NCI-H2029 (cell line): ENCODE data around the gene HAUS8.
"Not testable (repeated sequence)": the region's sequence is repeated elsewhere in the genome, so short reads cannot be mapped to it uniquely, and the experiment has no call there.

ENCODE experiments used
- DNase-seq: peaks from one replicate; lab custom pipeline; 2025; lab: John Stamatoyannopoulos, UW

The HAUS8 gene

GRCh38 chr19:17075035-17075863 lies at the start of gene HAUS8, which contains the start of gene MYO9B:
HAUS8 (minus strand) TSS chr19:17075452; CDS start chr19:17075422, 30 bp downstream.
MYO9B (plus strand) TSS chr19:17075777; CDS start chr19:17101718, 25,941 bp downstream.
- peak; percentile 98 for DNase-seq

- no peak for DNase-seq
Observed at GRCh38 chr19:17124025-17124424, 48.8 kb upstream of the HAUS8 start.

GRCh38 chr19:17123041-17123440 lies 47.8 kb upstream of the HAUS8 start:
- no peak for DNase-seq

GRCh38 chr19:17121736-17122293 lies 46.6 kb upstream of the HAUS8 start:
- DNase-seq, result no peak

GRCh38 chr19:17118957-17119356 lies 43.7 kb upstream of the HAUS8 start:
- no peak for DNase-seq

GRCh38 chr19:17116996-17117702 lies 41.9 kb upstream of the HAUS8 start:
- no peak for DNase-seq

- no peak for DNase-seq
Observed at GRCh38 chr19:17114414-17114831, 39.2 kb upstream of the HAUS8 start.

GRCh38 chr19:17113127-17113785 lies 38.0 kb upstream of the HAUS8 start:
- DNase-seq, result no peak

GRCh38 chr19:17112700-17113099 lies 37.4 kb upstream of the HAUS8 start:
- DNase-seq, result no peak

GRCh38 chr19:17112271-17112670 lies 37.0 kb upstream of the HAUS8 start:
- DNase-seq, result no peak

- no peak for DNase-seq
Observed at GRCh38 chr19:17111766-17112165, 36.5 kb upstream of the HAUS8 start.

GRCh38 chr19:17110599-17110966 lies 35.3 kb upstream of the HAUS8 start:
- no peak for DNase-seq

GRCh38 chr19:17109962-17110598 lies 34.8 kb upstream of the HAUS8 start:
- DNase-seq, result no peak

GRCh38 chr19:17109300-17109699 lies 34.0 kb upstream of the HAUS8 start:
- DNase-seq, result no peak

- no peak for DNase-seq
Observed at GRCh38 chr19:17108453-17108784, 33.2 kb upstream of the HAUS8 start.

- DNase-seq, result peak; percentile 25
Observed at GRCh38 chr19:17107546-17108452, 32.5 kb upstream of the HAUS8 start.

GRCh38 chr19:17106964-17107363 lies 31.7 kb upstream of the HAUS8 start:
- DNase-seq, result not testable (repeated sequence)

GRCh38 chr19:17105556-17105955 lies 30.3 kb upstream of the HAUS8 start:
- DNase-seq, result no peak

- DNase-seq, result no peak
Observed at GRCh38 chr19:17104679-17105078, 29.4 kb upstream of the HAUS8 start.

- no peak for DNase-seq
Observed at GRCh38 chr19:17103177-17103576, 27.9 kb upstream of the HAUS8 start.
